Measurements from ENCODE around the gene SULT2A1. TPM values are rescaled to one million over a fixed set of nuclear protein-coding genes. Genes with fewer than 3 reads are reported as not detected.

The SULT2A1 gene
- not detected for total RNA-seq

DNA sequence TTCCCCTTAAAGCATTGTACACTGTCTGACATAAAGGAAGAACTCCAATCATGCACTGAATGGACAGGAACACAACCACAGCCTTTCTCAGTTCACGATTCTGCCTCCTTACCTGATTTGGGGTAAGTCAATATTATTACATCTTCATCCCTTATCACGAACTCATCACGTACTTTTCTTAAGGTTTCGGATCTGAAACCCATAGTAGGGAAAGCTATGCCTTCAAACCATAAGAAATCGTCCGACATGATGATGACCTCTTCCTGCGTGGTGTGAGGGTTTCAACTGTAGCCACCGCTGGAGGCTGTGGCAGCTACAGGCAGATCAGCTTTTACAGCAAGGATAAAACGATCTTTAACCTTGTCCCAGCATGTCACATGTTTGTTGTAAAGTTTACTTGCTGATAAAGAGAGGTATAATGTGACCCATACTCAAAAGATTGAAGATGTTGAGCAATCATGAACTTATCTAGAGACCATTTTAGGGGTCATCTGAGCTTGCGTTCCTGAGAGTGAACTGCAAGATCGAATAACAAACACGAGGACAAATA lies at the start of gene SULT2A1:
TSS of gene SULT2A1 (minus strand) at position 306 of the 550 bp plus-strand sequence. CDS start at position 248, 58 bp downstream.

DNA sequence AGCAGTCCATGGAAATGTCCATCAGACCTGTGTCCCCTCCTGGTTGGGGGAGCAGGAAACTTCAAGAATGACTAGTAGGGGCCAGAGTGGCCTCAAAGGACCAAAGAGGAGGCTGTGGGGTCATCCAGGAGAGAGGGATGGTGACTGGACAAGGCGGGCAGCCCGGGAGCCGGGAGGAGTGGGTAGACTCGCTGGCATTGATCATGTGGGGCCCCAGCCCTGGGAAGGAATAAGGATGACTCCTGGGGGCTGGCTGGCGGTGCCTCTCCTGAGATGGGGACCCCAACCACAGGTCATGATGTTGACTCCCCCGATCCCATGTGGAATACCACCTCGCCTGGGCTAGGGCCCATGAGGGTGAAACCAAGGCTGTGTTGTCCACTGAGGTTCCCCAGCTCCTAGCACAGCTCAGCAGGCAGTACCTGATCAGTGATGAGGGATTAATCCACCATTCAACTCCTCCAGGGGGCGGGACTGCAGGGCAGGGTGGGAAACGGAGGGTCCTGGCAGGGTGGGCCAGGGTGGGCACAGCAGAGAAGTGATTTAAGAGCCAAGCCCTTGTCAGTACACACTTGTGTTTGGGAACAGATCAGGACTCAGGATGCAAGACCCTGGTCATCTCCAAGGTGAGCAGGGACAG lies 27.3 kb downstream of the SULT2A1 start, which contains the start of gene TPRX2:
TSS of gene TPRX2 (plus strand) at position 590 of the 640 bp plus-strand sequence. CDS start at position 602, 12 bp downstream.

GRCh38 chr19:47821460-47822020 lies 64.6 kb downstream of the SULT2A1 start, which contains the start of gene CRX:
Gene CRX (plus strand): TSS chr19:47821937. CDS start chr19:47834444, 12,507 bp downstream.

Other genes starting within 250 kb of the SULT2A1 start
- gene EHD2, start 172.9 kb downstream of the SULT2A1 start, total RNA-seq, result 1.8 TPM
- 53.1 TPM for gene NOP53, start 140.8 kb downstream of the SULT2A1 start, total RNA-seq
- 370 TPM for gene SELENOW, start 107.6 kb downstream of the SULT2A1 start, total RNA-seq
- not detected for gene TPRX1, start 81.8 kb downstream of the SULT2A1 start, total RNA-seq
- gene CRX, start 64.4 kb downstream of the SULT2A1 start, total RNA-seq, result not detected
- gene TPRX2, start 27.1 kb downstream of the SULT2A1 start, total RNA-seq, result not detected
- gene BSPH1, start 105.9 kb upstream of the SULT2A1 start, total RNA-seq, result not detected
- not detected for gene ELSPBP1, start 108.3 kb upstream of the SULT2A1 start, total RNA-seq
- gene CABP5, start 157.8 kb upstream of the SULT2A1 start, total RNA-seq, result not detected
- gene PLA2G4C, start 224.5 kb upstream of the SULT2A1 start, total RNA-seq, result 22.6 TPM

Measured in diencephalon (tissue), 1 donor.